ENCODE measurements around the gene OPRM1.

The OPRM1 gene

GRCh38 chr6:154233383-154233782 is 194.3 kb downstream of the OPRM1 start:
- Histone ChIP-seq H3K36me3 (ENCODE audit: insufficient read depth, low read length) (0 out of 2 replicates have a peak, but pooled peaks cover 6% of the 10 kb centered on the region), H3K27ac (ENCODE audit: low read length) (peak overlapping the region; percentile 64), H3K27me3 (ENCODE audit: insufficient read depth, low read length, poor library complexity) (no peaks in the 10 kb centered on the region), H3K4me3 (ENCODE audit: low read depth in 1 of 2, low read length in 2 of 2) (no peak overlapping the region), H3K9ac (ENCODE audit: low read depth, low read length) (no peak overlapping the region), H2AFZ (ENCODE audit: low read depth, low read length) (no peak overlapping the region), H3K9me3 (ENCODE audit: insufficient read depth, low read length, severe bottlenecking) (no peaks in the 10 kb centered on the region), H4K20me1 (ENCODE audit: insufficient read depth, low read length) (no peaks in the 10 kb centered on the region), H3K4me2 (ENCODE audit: insufficient read depth, low read length) (no peak overlapping the region), H3K79me2 (ENCODE audit: insufficient read depth, low read length) (peaks cover 21% of the 10 kb centered on the region), H3K4me1 (ENCODE audit: insufficient read depth, low read length) (peaks cover 47% of the 10 kb centered on the region)
- ATAC-seq (ENCODE audit: insufficient read depth, low read depth) (peak; percentile 39), DNase-seq (no peak)
- TF ChIP-seq EZH2 (IDR thresholded peaks at IDR 0.05; ENCODE audit: borderline replicate concordance, low read depth, low read length, severe bottlenecking) (no peak), CTCF (IDR thresholded peaks at IDR 0.05; ENCODE audit: borderline replicate concordance, extremely low read depth, low read length, poor library complexity, severe bottlenecking) (no peak)

DNA sequence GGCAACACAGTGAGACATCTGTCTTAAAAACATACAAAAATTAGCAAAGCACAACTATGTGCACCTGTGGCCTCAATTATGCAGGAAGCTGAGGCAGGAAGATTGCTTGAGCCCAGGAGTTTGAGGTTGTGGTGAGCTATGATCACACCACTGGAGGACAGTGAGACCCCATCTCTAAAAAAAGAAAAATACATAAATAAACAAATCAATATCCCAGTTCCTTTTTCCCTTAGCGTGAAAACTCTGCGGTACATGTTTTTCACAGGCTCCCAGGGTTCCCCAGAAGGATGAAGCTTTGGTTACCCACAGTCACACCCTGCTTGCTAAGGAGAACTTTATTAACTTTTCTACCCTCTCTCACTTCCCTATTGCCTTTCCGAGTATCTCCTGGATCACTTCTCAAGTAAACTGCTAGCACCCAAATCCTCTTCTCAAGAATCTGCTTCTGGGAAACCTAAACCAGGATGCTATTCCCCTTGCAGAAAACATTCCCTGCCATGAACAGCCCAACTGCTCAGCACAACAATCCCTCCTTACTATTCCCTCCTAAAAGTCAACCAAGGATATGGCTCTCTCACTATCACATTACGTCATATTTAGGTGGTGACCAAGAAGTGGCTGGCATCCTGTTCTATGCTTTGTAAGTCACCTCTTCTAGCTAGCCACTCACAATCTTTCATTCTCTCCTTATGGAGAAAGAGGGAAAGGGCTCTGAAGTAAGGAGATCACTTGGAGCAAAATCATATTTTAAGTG is 195.2 kb downstream of the OPRM1 start:
- no peak overlapping the region for H3K9ac ChIP-seq (ENCODE audit: low read depth, low read length)
- H3K36me3 ChIP-seq (ENCODE audit: insufficient read depth, low read length), result 0 out of 2 replicates have a peak, but pooled peaks cover 6% of the 10 kb centered on the region
- ATAC-seq (ENCODE audit: insufficient read depth, low read depth), result peak; percentile 66
- no peak overlapping the region for H3K4me2 ChIP-seq (ENCODE audit: insufficient read depth, low read length)
- no peak overlapping the region for H3K4me3 ChIP-seq (ENCODE audit: low read depth in 1 of 2, low read length in 2 of 2)
- H3K27ac ChIP-seq (ENCODE audit: low read length), result peak overlapping the region; percentile 64
- no peaks in the 10 kb centered on the region for H4K20me1 ChIP-seq (ENCODE audit: insufficient read depth, low read length)
- peaks cover 25% of the 10 kb centered on the region for H3K79me2 ChIP-seq (ENCODE audit: insufficient read depth, low read length)
- no peak overlapping the region for H2AFZ ChIP-seq (ENCODE audit: low read depth, low read length)
- TF ChIP-seq CTCF (IDR thresholded peaks at IDR 0.05; ENCODE audit: borderline replicate concordance, extremely low read depth, low read length, poor library complexity, severe bottlenecking) (peak; percentile 12), EZH2 (IDR thresholded peaks at IDR 0.05; ENCODE audit: borderline replicate concordance, low read depth, low read length, severe bottlenecking) (no peak)
- H3K9me3 ChIP-seq (ENCODE audit: insufficient read depth, low read length, severe bottlenecking), result no peaks in the 10 kb centered on the region
- DNase-seq, result peak; percentile 43
- peaks cover 47% of the 10 kb centered on the region for H3K4me1 ChIP-seq (ENCODE audit: insufficient read depth, low read length)
- H3K27me3 ChIP-seq (ENCODE audit: insufficient read depth, low read length, poor library complexity), result no peaks in the 10 kb centered on the region

- Histone ChIP-seq H3K4me2 (ENCODE audit: insufficient read depth, low read length) (no peak overlapping the region), H4K20me1 (ENCODE audit: insufficient read depth, low read length) (no peaks in the 10 kb centered on the region), H3K4me3 (ENCODE audit: low read depth in 1 of 2, low read length in 2 of 2) (no peak overlapping the region), H3K9ac (ENCODE audit: low read depth, low read length) (no peak overlapping the region), H2AFZ (ENCODE audit: low read depth, low read length) (no peak overlapping the region), H3K27me3 (ENCODE audit: insufficient read depth, low read length, poor library complexity) (no peaks in the 10 kb centered on the region), H3K36me3 (ENCODE audit: insufficient read depth, low read length) (peaks cover 9% of the 10 kb centered on the region; the same call in 1 of the 2 replicates), H3K4me1 (ENCODE audit: insufficient read depth, low read length) (peaks cover 31% of the 10 kb centered on the region), H3K27ac (ENCODE audit: low read length) (no peak overlapping the region), H3K79me2 (ENCODE audit: insufficient read depth, low read length) (peaks cover 32% of the 10 kb centered on the region), H3K9me3 (ENCODE audit: insufficient read depth, low read length, severe bottlenecking) (no peaks in the 10 kb centered on the region)
- no peak for DNase-seq
- ATAC-seq (ENCODE audit: insufficient read depth, low read depth), result no peak
- TF ChIP-seq CTCF (IDR thresholded peaks at IDR 0.05; ENCODE audit: borderline replicate concordance, extremely low read depth, low read length, poor library complexity, severe bottlenecking) (no peak), EZH2 (IDR thresholded peaks at IDR 0.05; ENCODE audit: borderline replicate concordance, low read depth, low read length, severe bottlenecking) (no peak)
Observed at GRCh38 chr6:154236646-154237301, 197.7 kb downstream of the OPRM1 start.
